H1 (cell line): ENCODE results near the gene ALDH5A1.

Source experiments
- CREB1 ChIP-seq: IDR thresholded peaks from 2 replicates; pipeline ENCODE4 v1.6.1; 2012; ENCODE audit warnings: inconsistent platforms
- CTCF ChIP-seq, 3 experiments: IDR thresholded peaks; 1 replicate in 2 of 3; 2 replicates in 1 of 3; pipeline versions ENCODE4 v1.5.1 to v1.6.1; 2011; ENCODE audit warnings: low read length in 3 of 3, mild to moderate bottlenecking in 3 of 3, inconsistent platforms in 2 of 3, low read depth in 1 of 3, moderate library complexity in 1 of 3; ENCODE audit not compliant: insufficient read depth in 1 of 3; ENCODE audit errors: control extremely low read depth in 1 of 3
- EGR1 ChIP-seq: IDR thresholded peaks from 2 replicates; pipeline ENCODE4 v1.6.1; 2011; ENCODE audit warnings: low read depth, low read length, borderline replicate concordance
- GABPA ChIP-seq: IDR thresholded peaks from 2 replicates; pipeline ENCODE4 v1.6.1; 2011; ENCODE audit warnings: mild to moderate bottlenecking, low read length, moderate library complexity, borderline replicate concordance; ENCODE audit not compliant: insufficient read depth
- KDM1A ChIP-seq: fragments of 200-600, 300-600 bp; sonication (generic); IDR thresholded peaks from 2 replicates; pipeline ENCODE4 v1.7.1; 2016; ENCODE audit warnings: mild to moderate bottlenecking, low read length, borderline replicate concordance
- MAX ChIP-seq: IDR thresholded peaks from 2 replicates; pipeline ENCODE4 v1.6.1; 2012; ENCODE audit warnings: inconsistent platforms
- PHF8 ChIP-seq: fragments of 200-600 bp; sonication (generic); conservative IDR thresholded peaks from 2 replicates; pipeline ENCODE4 v1.7.1; 2012; ENCODE audit warnings: low read depth, mild to moderate bottlenecking, inconsistent platforms, low read length, moderate library complexity
- POLR2AphosphoS5 ChIP-seq: IDR thresholded peaks from 2 replicates; pipeline ENCODE4 v1.6.1; 2011; ENCODE audit warnings: low read depth, low read length
- RNF2 ChIP-seq: fragments of 200-900, 300-1000 bp; sonication (generic); IDR thresholded peaks from 2 replicates; pipeline ENCODE4 v1.7.1; 2016; ENCODE audit warnings: borderline replicate concordance, low read depth, mild to moderate bottlenecking, antibody characterized with exemption, low read length; ENCODE audit not compliant: poor library complexity, severe bottlenecking; ENCODE audit errors: missing control alignments
- SP1 ChIP-seq: IDR thresholded peaks from 2 replicates; pipeline ENCODE4 v1.6.1; 2011; ENCODE audit warnings: low read depth, low read length
- SRF ChIP-seq: IDR thresholded peaks from 2 replicates; pipeline ENCODE4 v1.6.1; 2011; ENCODE audit warnings: mild to moderate bottlenecking, low read depth, low read length, moderate library complexity
- SUZ12 ChIP-seq: fragments of 200-600 bp; sonication (generic); IDR thresholded peaks from 2 replicates; pipeline ENCODE4 v1.6.1; 2012; ENCODE audit warnings: mild to moderate bottlenecking, inconsistent platforms, low read length, moderate library complexity, mixed read lengths

- TF ChIP-seq MAX = no peak
- TF ChIP-seq POLR2AphosphoS5 = no peak
- no peak for TF ChIP-seq CREB1
- TF ChIP-seq SUZ12 = no peak
- TF ChIP-seq GABPA = no peak
- no peak for TF ChIP-seq RNF2
- no peak for TF ChIP-seq CTCF (IDR thresholded peaks at IDR 0.05; ENCODE audit: control extremely low read depth in 1 of 3, insufficient read depth in 1 of 3, low read depth in 1 of 3, low read length in 3 of 3)
- TF ChIP-seq SP1 = no peak
- no peak for TF ChIP-seq SRF
- no peak for TF ChIP-seq EGR1
- no peak for TF ChIP-seq PHF8
- TF ChIP-seq KDM1A = no peak
These were observed 40.8 kb upstream of the ALDH5A1 start for GRCh38 chr6:24453921-24454320.
